ENCODE results near the gene LHX4. TPM values are rescaled to one million over a fixed set of nuclear protein-coding genes. Genes with fewer than 3 reads are reported as not detected.

LHX4 gene
- total and polyA plus RNA-seq, 9 of the 15 experiments (the other 6 are each of a cell fraction or from before 2014, with no cell fraction given), result 0.01 to 0.11 (median 0.07) TPM; not detected in 5

DNA sequence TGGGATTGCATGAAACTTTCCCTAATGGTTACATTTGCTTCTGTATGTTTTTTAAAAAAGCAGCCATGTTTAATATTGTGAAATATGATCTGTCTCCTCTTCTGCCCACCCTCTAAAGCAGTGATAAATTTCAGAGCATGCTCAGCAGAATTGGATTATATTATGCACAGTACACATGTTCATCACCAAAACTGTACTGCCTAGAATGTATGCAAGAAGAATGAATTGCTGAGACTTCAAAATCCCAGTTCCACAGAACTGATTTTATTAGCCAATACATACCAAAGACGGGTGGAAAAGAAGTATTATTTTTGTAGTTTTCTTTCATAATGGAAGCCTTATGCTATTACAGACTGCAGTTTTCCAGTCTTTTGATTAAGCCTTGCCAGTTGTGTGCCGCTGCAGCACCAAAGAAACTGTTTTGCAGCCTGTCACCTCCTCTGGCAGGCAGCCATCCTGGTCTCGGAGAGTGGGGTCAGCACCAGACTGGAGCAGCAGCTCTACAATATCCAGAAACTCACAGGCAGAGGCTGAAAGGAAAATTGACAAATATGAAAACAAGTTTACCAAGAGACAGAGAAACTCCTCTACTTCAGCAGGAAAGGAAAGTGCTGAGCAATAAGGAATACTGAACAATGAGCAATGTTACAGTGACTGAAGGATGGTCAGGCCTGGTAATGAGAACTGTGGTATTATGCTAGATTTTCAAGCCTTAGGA is 58.1 kb downstream of the LHX4 start (continued):
- TF ChIP-seq, protein P1, sequence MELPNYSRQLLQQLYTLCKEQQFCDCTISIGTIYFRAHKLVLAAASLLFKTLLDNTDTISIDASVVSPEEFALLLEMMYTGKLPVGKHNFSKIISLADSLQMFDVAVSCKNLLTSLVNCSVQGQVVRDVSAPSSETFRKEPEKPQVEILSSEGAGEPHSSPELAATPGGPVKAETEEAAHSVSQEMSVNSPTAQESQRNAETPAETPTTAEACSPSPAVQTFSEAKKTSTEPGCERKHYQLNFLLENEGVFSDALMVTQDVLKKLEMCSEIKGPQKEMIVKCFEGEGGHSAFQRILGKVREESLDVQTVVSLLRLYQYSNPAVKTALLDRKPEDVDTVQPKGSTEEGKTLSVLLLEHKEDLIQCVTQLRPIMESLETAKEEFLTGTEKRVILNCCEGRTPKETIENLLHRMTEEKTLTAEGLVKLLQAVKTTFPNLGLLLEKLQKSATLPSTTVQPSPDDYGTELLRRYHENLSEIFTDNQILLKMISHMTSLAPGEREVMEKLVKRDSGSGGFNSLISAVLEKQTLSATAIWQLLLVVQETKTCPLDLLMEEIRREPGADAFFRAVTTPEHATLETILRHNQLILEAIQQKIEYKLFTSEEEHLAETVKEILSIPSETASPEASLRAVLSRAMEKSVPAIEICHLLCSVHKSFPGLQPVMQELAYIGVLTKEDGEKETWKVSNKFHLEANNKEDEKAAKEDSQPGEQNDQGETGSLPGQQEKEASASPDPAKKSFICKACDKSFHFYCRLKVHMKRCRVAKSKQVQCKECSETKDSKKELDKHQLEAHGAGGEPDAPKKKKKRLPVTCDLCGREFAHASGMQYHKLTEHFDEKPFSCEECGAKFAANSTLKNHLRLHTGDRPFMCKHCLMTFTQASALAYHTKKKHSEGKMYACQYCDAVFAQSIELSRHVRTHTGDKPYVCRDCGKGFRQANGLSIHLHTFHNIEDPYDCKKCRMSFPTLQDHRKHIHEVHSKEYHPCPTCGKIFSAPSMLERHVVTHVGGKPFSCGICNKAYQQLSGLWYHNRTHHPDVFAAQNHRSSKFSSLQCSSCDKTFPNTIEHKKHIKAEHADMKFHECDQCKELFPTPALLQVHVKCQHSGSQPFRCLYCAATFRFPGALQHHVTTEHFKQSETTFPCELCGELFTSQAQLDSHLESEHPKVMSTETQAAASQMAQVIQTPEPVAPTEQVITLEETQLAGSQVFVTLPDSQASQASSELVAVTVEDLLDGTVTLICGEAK (IDR thresholded peaks at IDR 0.05), result no peak
- TF ChIP-seq, protein P1 (CRISPR knock-in tag; IDR thresholded peaks at IDR 0.05), result no peak
- TF ChIP-seq ZNF41 (CRISPR knock-in tag; conservative IDR thresholded peaks at IDR 0.05), result no peak
- TF ChIP-seq SIRT6 (IDR thresholded peaks at IDR 0.05; ENCODE audit: low read depth, low read length), result no peak

Data from K562 (cell line).